ENCODE measurements around the gene IGF2R. TPM values are rescaled to one million over a fixed set of nuclear protein-coding genes. Genes with fewer than 3 reads are reported as not detected.
"Not testable (repeated sequence)": the region's sequence is repeated elsewhere in the genome, so short reads cannot be mapped to it uniquely, and the experiment has no call there.

Gene IGF2R
- polyA plus RNA-seq, 3 donors from 2014 or later, result 17.2 to 54.9 (median 21.4) TPM

GRCh38 chr6:159959976-159960384 is 8.9 kb upstream of the IGF2R start:
- Mint-ChIP-seq H3K27ac (no peak overlapping the region), H3K4me3 (no peak overlapping the region), H3K27me3 (ENCODE audit: low read depth in 3 of 3) (peaks cover 0 to 5% (median 1%) of the 10 kb centered on the region in 3 donors), H3K4me1 (peaks cover 0 to 2% of the 10 kb centered on the region in 2 donors), H3K9me3 (no peaks in the 10 kb centered on the region), H3K36me3 (no peaks in the 10 kb centered on the region)
- DNase-seq, result no peak

- Mint-ChIP-seq H3K9me3 (no peaks in the 10 kb centered on the region), H3K27ac (no peak overlapping the region), H3K4me1 (peaks cover 0 to 2% of the 10 kb centered on the region in 2 donors), H3K36me3 (no peaks in the 10 kb centered on the region), H3K27me3 (ENCODE audit: low read depth in 3 of 3) (peaks cover 0 to 5% (median 1%) of the 10 kb centered on the region in 3 donors), H3K4me3 (no peak overlapping the region)
- DNase-seq, result no peak
Observed at GRCh38 chr6:159960485-159960884, 8.4 kb upstream of the IGF2R start.

GRCh38 chr6:159961528-159961927 is 7.4 kb upstream of the IGF2R start:
- H3K27me3 Mint-ChIP-seq (ENCODE audit: low read depth in 3 of 3), result peaks cover 0 to 5% (median 0%) of the 10 kb centered on the region in 3 donors
- no peak for DNase-seq
- H3K4me3 Mint-ChIP-seq, result no peak overlapping the region
- no peaks in the 10 kb centered on the region for H3K9me3 Mint-ChIP-seq
- no peak overlapping the region for H3K27ac Mint-ChIP-seq
- peaks cover 0 to 2% of the 10 kb centered on the region in 2 donors for H3K4me1 Mint-ChIP-seq
- no peaks in the 10 kb centered on the region for H3K36me3 Mint-ChIP-seq

GRCh38 chr6:159963111-159963510 is 5.8 kb upstream of the IGF2R start:
- Mint-ChIP-seq H3K4me1 (peaks cover under 1 to 2% of the 10 kb centered on the region in 2 donors), H3K36me3 (no peaks in the 10 kb centered on the region), H3K27ac (no peak overlapping the region), H3K27me3 (ENCODE audit: low read depth in 3 of 3) (peaks cover 0 to 5% (median 2%) of the 10 kb centered on the region in 3 donors), H3K4me3 (no peak overlapping the region), H3K9me3 (no peaks in the 10 kb centered on the region)
- no peak for DNase-seq

GRCh38 chr6:159964046-159964445 is 4.8 kb upstream of the IGF2R start:
- H3K36me3 Mint-ChIP-seq, result no peaks in the 10 kb centered on the region

GRCh38 chr6:159966339-159966738 is 2.5 kb upstream of the IGF2R start:
- Mint-ChIP-seq H3K27ac (peak overlapping the region in 1 of 6 donors; percentile 46), H3K36me3 (peaks cover 0 to 4% (median 0%) of the 10 kb centered on the region in 3 donors), H3K4me1 (peaks cover 19 to 21% of the 10 kb centered on the region in 2 donors), H3K9me3 (no peaks in the 10 kb centered on the region), H3K4me3 (no peak overlapping the region), H3K27me3 (ENCODE audit: low read depth in 3 of 3) (peaks cover 5 to 16% (median 8%) of the 10 kb centered on the region in 3 donors)
- no peak for DNase-seq

More at GRCh38 chr6:159964046-159964445, 4.8 kb upstream of the IGF2R start:
- no peak for DNase-seq
- no peak overlapping the region for H3K4me3 Mint-ChIP-seq
- no peak overlapping the region for H3K27ac Mint-ChIP-seq
- peaks cover 0 to 10% (median 2%) of the 10 kb centered on the region in 3 donors for H3K27me3 Mint-ChIP-seq (ENCODE audit: low read depth in 3 of 3)
- no peaks in the 10 kb centered on the region for H3K9me3 Mint-ChIP-seq
- peaks cover 4 to 5% of the 10 kb centered on the region in 2 donors for H3K4me1 Mint-ChIP-seq

- Mint-ChIP-seq H3K4me3 (peak overlapping the region in 3 of 5 donors; percentile 6 to 27 (median 18)), H3K4me1 (peaks cover 25 to 28% of the 10 kb centered on the region in 2 donors), H3K27me3 (ENCODE audit: low read depth in 3 of 3) (peaks cover 5 to 16% (median 8%) of the 10 kb centered on the region in 3 donors), H3K36me3 (peaks cover 0 to 4% (median 0%) of the 10 kb centered on the region in 3 donors), H3K27ac (peak overlapping the region in 1 of 6 donors; percentile 36), H3K9me3 (no peaks in the 10 kb centered on the region)
- no peak for DNase-seq
Observed at GRCh38 chr6:159966981-159967380, 1.9 kb upstream of the IGF2R start.

- not testable (repeated sequence) for DNase-seq, H3K36me3 Mint-ChIP-seq, H3K9me3 Mint-ChIP-seq
- Mint-ChIP-seq H3K27ac (peak overlapping the region in 4 of 6 donors; percentile 30 to 93 (median 81)), H3K27me3 (ENCODE audit: low read depth in 3 of 3) (peaks cover 5 to 16% (median 8%) of the 10 kb centered on the region in 3 donors), H3K4me3 (peak overlapping the region in 3 of 5 donors; percentile 80 to 86 (median 84)), H3K4me1 (peaks cover 31 to 34% of the 10 kb centered on the region in 2 donors)
Observed at GRCh38 chr6:159967621-159968020, 1.3 kb upstream of the IGF2R start.

- Mint-ChIP-seq H3K27me3 (ENCODE audit: low read depth in 3 of 3) (peaks cover 5 to 17% (median 8%) of the 10 kb centered on the region in 3 donors), H3K27ac (peak overlapping the region; percentile 94 to 98 (median 96)), H3K4me1 (peaks cover 49 to 51% of the 10 kb centered on the region in 2 donors), H3K36me3 (peaks cover 0 to 4% (median 0%) of the 10 kb centered on the region in 3 donors), H3K4me3 (peak overlapping the region; percentile 92 to 98 (median 96)), H3K9me3 (no peaks in the 10 kb centered on the region)
- DNase-seq, result peak in 2 of 3 donors; percentile 41 to 46
Observed at GRCh38 chr6:159969204-159969912, 476 bp downstream of the IGF2R start.

- Mint-ChIP-seq H3K4me3 (peak overlapping the region; percentile 92 to 98 (median 96)), H3K36me3 (peaks cover 0 to 4% (median 0%) of the 10 kb centered on the region in 3 donors), H3K4me1 (peaks cover 54 to 57% of the 10 kb centered on the region in 2 donors), H3K27me3 (ENCODE audit: low read depth in 3 of 3) (peaks cover 5 to 16% (median 8%) of the 10 kb centered on the region in 3 donors), H3K27ac (peak overlapping the region; percentile 94 to 98 (median 96)), H3K9me3 (no peaks in the 10 kb centered on the region)
- DNase-seq, result peak in 2 of 3 donors; percentile 32 to 45
Observed at GRCh38 chr6:159969921-159970320, 1.0 kb downstream of the IGF2R start.

- Mint-ChIP-seq H3K27ac (peak overlapping the region; percentile 94 to 98 (median 96)), H3K9me3 (no peaks in the 10 kb centered on the region), H3K27me3 (ENCODE audit: low read depth in 3 of 3) (peaks cover 5 to 17% (median 8%) of the 10 kb centered on the region in 3 donors), H3K4me3 (peak overlapping the region; percentile 92 to 98 (median 96)), H3K4me1 (peaks cover 59 to 64% of the 10 kb centered on the region in 2 donors), H3K36me3 (peaks cover 0 to 4% (median 0%) of the 10 kb centered on the region in 3 donors)
- no peak for DNase-seq
Observed at GRCh38 chr6:159970659-159971063, 1.8 kb downstream of the IGF2R start.

GRCh38 chr6:159971341-159972178 is 2.7 kb downstream of the IGF2R start:
- H3K27me3 Mint-ChIP-seq (ENCODE audit: low read depth in 3 of 3), result peaks cover 7 to 19% (median 8%) of the 10 kb centered on the region in 3 donors
- H3K4me3 Mint-ChIP-seq, result peak overlapping the region; percentile 92 to 98 (median 96)
- H3K9me3 Mint-ChIP-seq, result no peaks in the 10 kb centered on the region
- peaks cover 67 to 73% of the 10 kb centered on the region in 2 donors for H3K4me1 Mint-ChIP-seq
- H3K27ac Mint-ChIP-seq, result peak overlapping the region; percentile 82 to 98 (median 96)
- peaks cover 0 to 4% (median 0%) of the 10 kb centered on the region in 3 donors for H3K36me3 Mint-ChIP-seq
- no peak for DNase-seq

GRCh38 chr6:159972506-159973268 is 3.8 kb downstream of the IGF2R start:
- H3K36me3 Mint-ChIP-seq, result peaks cover 0 to 4% (median 0%) of the 10 kb centered on the region in 3 donors
- peak overlapping the region; percentile 28 to 98 (median 66) for H3K4me3 Mint-ChIP-seq
- no peak for DNase-seq
- H3K9me3 Mint-ChIP-seq, result no peaks in the 10 kb centered on the region
- peaks cover 7 to 23% (median 8%) of the 10 kb centered on the region in 3 donors for H3K27me3 Mint-ChIP-seq (ENCODE audit: low read depth in 3 of 3)
- peaks cover 78 to 85% of the 10 kb centered on the region in 2 donors for H3K4me1 Mint-ChIP-seq
- peak overlapping the region; percentile 62 to 98 (median 82) for H3K27ac Mint-ChIP-seq

Measured in immature natural killer cell (primary cell).